NCI-H187 (cell line): ENCODE results near the gene ABHD16B.
A peak's percentile ranks its signal among the peaks of the same experiment; 100 is the strongest.

Source experiments
- DNase-seq, 2 experiments: peaks; one replicate each; lab custom pipeline; 2025; lab: John Stamatoyannopoulos, UW

ABHD16B gene

DNA sequence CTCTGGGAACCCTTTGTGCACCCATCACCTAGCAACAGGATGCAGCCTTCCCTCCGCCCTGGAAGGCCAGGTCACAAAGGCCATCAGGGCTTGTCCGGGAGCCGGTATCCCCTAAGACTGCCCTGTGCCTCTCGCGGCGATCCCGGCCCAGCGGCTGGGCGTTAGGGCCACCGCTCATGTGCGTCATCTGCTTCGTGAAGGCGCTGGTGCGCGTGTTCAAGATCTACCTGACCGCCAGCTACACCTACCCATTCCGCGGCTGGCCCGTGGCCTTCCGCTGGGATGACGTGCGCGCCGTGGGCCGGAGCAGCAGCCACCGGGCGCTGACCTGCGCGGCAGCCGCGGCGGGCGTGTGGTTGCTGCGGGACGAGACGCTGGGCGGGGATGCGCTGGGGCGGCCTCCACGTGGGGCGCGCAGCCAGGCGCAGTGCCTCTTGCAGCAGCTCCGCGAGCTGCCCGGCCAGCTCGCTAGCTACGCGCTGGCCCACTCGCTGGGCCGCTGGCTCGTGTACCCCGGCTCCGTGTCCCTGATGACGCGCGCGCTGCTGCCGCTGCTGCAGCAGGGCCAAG, at the start of gene ABHD16B:
Gene ABHD16B, plus strand, starts transcription at position 134 of the 570 bp plus-strand sequence. Its CDS starts 43 bp downstream, at position 177.
- no peak for DNase-seq

DNA sequence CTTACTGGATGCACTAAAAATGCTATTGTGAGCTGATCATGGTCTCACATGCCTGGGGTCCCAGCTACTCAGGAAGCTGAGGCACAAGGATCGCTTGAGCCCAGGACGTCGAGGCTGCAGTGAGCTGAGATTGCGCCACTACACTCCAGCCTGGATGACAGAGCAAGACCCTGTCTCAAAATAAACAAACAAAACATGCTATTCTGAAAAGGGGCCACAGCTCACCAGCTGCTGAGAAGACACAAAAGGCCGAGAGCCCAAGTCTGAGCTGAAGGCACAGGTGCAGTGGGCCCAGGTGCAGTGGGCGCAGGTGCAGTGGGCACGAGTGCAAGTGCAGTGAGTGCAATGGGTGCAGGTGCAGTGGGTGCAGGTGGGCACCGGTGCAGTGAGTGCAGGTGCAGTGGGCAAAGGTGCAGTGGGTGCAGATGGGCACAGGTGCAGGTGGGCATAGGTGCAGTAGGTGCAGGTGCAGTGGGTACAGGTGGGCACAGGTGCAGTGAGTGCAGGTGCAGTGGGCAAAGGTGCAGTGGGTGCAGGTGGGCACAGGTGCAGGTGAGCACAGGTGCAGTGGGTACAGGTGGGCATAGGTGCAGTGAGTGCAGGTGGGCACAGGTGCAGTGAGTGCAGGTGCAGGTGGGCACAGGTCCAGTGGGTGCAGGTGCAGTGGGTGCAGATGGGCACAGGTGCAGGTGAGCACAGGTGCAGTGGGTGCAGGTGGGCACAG, 46.2 kb upstream of the ABHD16B start:
- DNase-seq, result no peak

DNA sequence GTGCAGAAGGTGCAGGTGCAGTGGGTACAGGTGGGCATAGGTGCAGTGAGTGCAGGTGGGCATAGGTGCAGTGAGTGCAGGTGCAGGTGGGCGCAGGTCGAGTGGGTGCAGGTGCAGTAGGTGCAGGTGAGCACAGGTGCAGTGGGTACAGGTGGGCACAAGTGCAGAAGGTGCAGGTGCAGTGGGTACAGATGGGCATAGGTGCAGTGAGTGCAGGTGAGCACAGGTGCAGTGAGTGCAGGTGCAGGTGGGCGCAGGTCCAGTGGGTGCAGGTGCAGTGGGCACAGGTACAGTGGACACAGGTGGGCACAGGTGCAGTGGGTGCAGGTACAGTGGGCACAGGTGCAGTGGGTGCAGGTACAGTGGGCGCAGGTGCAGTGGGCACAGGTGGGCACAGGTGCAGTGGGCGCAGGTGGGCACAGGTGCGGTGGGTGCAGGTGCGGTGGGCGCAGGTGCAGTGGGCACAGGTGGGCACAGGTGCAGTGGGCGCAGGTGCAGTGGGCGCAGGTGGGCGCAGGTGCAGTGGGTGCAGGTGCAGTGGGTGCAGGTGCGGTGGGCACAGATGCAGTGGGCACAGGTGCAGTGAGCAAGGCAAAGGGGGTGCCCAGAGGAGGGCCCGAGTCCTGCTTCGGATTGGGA, 45.6 kb upstream of the ABHD16B start:
- DNase-seq, result no peak

DNA sequence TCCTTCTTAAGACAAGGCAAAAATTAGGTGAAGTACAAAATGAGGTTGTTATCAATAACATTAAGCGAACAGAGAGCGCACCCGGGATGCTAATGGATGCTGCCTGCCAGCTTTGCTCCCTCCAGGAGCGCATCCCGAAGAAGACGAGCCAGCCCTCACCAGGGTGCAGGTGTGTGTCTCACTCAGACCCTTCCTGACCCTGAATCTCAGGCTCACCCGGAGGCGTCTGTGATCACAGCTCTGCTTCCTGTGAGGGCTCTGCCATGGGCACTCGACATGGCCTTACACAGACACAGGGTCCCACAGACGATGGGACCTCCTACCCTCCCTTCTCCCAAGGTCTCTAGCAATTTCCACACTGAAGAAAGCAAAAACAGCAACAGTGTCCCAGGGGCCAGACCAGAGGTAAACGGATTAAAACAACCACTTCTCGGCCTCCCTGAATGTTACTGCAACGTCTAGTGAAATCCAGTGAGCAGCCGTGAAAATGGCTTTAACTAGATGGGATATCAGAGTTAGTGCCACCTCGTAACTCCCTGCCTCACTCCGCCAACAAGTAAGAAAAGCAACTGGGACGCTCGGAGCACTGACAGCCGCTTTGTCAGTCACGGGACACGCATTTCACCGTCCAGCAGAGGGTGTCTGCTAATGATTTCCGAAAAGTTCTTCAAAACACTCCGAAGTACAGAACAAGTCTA, 41.9 kb upstream of the ABHD16B start:
- no peak for DNase-seq

DNA sequence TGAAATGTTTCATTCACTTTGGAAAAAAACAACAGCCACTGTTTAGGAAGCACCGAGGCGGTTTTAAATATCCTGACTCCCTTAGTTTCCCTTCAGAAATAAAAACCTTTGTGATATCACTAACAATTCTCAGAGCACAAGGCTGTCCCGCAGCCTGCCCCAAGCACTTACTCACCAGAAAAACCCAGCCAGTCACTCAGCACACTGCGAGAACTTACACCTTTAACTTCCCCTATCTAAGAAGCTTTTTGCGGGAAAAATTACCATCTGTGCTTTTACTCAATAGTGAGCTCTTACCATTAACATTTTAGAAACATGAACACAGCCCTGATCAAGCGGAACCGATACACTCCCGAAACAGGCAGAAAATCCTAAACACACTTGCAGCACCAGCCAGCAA, 39.5 kb upstream of the ABHD16B start:
- DNase-seq, result no peak

DNA sequence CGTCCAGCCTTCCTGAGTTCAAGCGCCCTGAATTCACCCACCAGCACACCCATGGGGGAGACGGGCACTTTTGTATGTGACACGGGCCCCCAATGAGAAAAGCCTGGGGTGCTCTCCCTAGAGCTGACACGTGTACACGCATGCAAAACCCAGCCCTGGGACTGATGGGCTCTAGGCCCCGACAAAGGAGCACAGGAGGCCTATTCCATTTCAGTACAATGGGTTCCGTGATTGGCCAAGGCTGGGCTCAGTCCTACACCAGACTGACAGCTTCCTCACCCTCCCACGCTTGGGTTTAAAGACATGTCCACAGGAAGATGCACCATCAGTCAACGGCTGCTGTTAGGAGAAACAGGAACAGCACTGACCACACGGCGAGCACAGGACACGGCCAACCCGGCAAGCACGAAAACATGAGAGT, 39.0 kb upstream of the ABHD16B start:
- no peak for DNase-seq

DNA sequence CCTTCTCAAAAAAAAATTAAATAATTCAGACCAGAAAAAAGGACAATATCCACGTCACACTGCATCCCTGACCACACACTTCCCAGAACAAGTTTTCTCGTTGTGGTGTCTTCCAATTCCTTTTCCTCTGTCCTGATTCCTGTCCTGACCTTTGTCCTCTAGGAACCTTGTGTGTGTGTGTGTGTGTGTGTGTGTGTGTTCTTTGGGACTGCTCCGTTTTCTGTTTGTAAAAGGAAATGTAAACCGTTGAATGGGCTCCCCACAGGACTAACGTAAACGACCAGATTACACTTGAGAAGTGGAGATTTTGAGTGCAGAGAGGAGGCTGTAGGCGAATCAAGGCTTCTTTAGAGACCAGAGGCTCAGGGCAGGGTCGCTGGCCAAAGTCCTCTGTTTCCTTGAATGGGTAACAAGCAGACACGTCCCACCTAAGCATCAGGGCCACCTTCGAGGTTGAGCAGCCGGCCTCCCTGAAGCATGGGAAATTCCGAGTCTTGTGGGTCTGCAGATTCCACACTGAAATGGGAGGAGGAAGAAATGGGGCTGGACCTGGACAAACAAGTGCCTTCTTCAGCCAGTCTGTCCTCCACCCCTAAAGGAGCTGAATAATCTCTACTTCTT, 37.5 kb upstream of the ABHD16B start:
- DNase-seq, result no peak

DNA sequence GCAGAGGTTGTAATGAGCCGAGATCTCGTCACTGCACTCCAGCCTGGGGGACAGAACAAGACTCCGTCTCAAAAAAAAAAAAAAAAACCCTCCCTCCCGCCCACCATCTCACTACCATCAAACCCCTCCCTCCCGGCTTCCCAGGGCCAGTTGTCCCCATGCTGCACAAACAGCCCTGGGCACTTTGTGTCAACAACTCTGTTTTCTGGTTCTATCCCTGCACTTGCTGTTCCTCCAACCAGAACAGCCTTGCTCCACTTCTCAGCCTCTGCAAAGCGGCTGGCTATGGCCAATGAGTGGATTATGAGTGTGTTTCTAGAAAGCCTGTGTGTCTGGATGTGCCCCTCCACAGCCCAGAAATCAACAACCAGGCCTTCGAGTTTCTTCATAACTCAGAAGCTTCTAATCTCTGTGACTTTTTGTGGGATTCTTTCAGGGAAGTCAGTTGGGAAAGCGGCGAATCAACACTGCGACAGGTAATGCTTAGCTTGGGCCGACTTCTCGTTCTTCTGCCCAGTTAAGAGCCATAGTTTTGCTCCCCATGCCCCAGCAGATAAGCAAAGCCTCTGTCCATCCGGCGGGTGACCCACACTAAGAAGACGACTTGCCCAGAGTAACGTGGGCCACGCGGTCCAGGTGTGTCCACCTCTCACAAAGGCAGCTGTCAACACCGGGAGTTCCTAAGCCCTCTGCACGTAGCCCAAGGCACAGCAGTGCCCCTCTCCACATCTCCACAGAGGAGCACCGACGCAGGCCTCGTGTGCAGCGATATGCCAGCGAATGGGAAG, 35.8 kb upstream of the ABHD16B start:
- no peak for DNase-seq

DNA sequence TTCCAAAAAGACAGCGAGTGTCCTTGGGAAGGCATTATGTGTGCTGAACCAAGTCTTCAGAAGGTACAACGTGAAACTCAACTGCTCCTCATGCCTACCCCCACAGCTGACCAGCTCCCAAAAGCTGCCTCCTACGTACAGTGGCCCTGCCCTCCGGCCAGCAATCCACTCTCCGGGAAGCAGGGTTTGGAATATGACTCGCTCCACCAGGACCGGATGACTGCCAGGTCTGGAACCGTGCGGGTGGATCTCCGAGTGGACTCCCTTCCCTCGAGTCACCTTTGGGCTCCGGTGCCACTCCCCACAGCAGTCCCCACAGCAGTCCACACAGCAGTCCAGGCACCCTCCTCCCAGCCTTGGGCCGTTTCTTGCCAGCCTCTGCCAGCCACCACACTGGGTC, 34.5 kb upstream of the ABHD16B start:
- DNase-seq, result no peak

DNA sequence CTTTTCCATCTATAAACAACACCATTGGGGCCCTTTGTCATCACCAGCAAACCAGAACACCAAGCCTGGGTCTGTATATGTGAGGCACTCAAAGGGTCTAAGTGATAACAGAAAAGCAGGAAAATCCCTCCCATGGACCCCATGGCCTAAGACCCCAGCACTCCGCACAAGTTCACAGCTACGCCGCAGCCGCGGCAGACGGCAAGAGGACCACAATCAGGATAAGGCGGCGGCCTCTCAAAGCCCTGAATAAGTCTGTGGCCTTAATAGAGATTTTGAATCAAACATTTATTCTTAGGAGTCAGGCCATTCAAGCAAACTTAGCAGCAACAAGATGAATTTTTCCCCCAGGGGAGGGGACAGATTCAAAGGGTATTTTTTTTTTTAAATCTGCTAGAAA, 33.2 kb upstream of the ABHD16B start:
- no peak for DNase-seq

DNA sequence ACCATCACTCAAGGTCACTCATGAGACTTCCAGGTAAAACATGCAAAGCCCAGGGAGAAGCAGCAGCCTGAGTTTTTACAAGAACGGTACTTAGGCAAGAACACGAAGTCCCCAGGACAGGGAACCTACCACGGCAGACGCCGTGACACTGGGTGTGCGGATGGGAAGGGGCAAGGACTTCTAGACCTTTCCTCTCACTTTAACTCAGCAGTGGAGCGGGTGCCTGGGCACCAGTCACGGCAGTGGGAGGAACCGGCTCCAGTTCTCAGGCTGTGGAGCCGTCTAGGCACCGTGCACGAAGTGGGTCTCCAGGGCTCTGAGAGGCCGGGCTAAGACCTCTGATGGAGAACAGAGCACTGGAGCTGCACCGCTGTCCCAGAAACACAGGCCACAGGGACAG, 32.8 kb upstream of the ABHD16B start:
- DNase-seq, result no peak

DNA sequence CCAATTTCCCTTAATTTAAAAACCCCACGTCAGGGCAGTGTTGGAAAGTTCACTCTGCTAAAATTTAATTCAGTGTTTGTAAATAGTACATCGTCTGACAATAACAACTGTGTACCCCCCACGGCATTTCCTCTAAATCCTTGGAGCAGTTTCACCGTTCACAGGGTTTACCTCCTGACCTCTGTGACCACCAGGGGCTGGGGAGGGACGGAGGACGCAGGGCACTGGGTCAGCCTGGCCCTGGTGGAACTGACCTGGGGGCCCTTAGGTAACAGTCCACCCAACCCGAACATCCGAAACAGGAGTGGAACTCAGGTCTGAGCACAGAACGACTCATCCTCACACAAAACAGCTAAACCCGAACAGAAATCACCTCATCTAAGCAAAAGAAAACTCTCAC, 32.3 kb upstream of the ABHD16B start:
- no peak for DNase-seq

DNA sequence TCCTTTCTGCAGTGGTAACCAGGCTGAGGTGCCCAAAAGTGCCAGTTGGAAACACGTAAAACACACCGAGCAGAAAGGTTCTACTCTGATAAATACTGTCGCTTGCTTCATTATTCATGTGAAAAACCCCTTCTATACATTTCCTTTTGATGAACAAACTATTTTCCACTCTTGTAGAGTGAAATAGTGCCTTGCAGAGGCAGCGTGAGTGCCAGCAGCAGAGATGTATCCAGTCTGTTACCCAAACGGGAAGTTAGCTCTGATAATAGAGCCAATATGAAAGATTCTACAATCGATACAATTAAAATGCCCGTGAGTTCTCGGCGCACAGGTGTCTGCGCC, 31.7 kb upstream of the ABHD16B start:
- DNase-seq, result no peak

DNA sequence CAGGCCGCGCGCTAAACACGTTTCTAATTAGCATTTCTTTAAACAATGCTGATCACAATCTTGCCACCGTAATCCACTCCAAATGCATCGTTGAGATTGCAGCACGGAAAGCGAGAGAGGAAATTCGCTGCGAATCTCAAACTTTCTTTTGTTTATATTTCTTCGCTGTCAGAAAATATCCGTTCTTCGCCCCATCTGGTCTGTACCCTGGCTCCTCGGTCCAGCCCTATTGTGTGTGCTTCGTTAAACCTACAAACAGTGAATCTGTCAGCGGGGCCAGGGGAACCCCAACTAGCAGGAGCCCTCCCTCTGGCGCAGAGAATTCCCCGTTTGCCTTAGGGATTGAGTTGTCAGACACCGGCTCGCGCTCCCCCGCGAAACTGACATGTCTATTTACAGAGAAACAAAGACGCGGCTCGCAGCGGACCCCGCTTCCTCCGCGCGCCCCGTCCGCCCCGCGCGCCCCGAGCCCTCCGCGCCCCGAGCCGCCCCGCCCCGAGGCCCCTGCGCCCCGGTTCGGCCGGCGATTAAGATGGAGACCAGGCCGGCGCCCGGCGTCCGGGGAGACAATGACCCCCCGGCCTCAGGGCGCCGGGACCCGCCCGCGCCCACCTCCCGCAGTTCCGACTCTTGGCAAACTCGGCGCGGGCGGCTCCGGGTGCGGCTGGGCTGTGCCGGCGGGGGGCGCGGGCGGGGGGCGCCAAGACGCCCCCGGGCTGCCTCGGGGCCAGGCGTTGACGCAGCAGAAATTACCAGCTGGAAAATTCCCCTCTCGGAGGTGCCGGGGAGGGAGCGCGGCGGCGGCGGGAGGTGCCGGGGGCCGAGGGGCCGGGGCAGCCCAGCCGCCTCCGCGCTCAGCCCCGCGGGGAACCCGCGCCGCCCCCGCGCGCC, 31.1 kb upstream of the ABHD16B start:
- no peak for DNase-seq

DNA sequence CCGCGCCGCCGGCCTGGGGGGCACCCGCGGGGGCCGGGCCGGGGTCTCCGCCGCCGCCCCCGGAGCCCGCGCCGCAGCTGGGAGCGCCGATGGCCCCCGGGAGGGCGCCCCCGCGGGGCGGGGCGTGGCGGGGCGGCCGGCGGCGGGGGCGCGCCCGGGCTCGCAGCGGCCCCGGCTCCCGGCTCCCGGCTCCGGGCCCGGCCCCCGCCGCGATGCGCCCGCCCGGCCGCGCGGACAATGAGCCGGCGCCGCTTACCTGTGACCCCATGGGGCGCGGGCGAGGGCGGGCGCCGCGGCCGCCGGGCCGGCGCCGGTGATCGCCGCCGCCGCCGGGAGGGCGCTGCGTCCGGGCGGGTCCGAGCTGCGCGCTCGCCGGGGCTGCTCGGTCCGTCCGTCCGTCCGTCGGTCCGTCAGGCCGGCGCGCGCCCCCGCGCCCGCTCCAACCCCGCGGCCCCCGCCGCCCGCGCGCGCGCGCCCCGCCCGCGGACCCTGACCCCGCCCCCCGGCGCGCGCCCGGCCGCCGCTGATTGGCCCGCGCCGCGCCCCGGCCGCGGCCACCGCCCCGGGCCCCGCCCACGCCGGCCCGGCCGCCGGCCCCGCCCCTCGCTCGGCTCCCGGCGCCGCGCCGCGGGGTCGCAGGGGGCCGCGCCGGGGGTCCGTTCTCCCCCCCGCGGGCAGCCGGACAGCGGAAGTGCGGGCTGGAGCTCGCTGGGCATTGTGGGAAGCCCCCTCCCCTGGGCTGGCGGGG, 30.3 kb upstream of the ABHD16B start, which contains the start of gene ZBTB46:
Gene ZBTB46, minus strand, starts transcription at position 424 of the 748 bp plus-strand sequence. CDS start 40,507 bp downstream, outside the sequence.
- DNase-seq, result peak; percentile 18 to 54

DNA sequence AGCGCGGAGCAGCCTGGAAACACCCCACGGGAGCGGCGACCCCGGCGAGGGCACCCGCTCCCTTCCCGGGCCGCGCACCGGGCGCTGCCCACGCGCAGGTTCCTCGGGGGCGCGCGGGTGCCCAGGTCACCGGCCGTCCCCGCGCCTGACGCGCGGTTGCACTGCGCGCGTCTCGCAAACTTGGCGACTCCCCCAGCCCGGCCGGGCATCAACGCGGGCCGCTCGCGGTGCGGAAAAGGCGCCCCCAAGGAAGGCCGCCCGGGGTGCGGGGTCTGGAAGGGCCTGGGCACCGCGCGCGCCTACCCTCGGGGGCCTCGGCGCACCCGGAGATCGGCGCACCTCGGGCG, 29.7 kb upstream of the ABHD16B start:
- no peak for DNase-seq

DNA sequence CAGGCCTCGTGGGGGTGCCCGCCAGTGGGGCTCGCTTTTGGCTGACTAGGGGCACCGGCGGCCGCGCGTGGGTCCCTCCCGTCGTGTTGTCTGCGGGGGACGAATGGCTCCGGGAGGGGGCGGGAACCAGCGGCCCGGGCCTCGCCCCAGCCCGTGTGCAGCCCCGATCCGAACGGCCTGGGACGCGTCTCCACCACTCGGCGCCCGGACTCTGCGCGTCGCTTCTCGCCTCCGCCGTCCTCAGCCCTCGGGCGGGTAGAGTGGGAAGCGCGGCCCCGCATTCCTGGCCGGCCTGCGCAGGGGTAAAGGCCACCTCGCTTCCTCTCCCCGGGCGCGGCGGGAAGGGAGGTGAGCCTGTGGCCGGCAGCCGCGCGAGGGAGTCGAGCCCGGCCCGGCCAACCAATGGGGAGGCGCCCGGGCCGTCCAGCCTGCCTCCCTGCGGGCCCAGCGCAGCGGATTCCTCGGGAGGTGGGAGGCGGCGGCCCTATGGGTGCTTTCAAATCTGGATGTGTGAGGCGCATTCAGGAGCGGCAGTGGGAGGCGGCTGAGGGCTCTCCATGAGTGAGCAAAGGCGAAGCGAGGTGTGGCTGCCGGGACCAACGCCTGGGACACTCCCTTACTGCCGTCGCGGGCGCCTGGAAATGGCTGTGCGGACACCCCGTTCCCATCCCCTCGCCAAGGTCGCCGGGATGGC, 29.2 kb upstream of the ABHD16B start:
- no peak for DNase-seq

DNA sequence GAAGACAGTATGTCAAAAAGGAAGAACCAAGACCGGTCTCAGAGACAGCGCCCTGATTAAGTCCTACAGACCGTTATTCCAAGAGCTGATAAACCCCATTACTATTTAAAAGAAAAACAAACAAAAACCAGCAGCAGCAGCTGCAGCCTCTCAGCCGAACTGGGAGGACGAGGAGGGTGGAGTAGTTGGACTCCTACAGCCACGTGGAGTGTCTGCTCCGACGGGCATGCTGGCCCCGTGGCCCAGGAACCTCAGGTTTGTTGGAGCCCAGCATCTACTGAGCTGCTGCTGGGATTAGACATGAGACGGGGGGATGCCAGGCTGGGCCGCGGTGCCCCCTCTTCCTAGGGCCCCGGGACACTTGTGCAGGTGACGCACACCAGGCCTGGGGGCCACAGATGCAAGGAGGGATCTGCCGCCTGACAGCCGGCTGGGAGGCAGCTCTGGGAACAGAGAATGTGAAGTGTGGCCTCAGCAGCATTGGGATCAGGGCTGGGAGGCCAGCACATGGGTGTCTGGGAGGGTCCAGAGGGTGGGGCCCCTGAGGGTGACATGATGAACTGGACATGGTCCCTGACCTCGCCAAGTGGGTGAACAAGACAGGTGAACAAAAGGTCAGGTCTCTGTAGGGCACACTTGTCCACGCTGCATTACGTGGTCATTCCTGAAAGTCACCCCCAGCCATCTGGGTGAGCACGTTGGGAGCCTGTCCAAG, 27.4 kb upstream of the ABHD16B start:
- DNase-seq, result no peak

DNA sequence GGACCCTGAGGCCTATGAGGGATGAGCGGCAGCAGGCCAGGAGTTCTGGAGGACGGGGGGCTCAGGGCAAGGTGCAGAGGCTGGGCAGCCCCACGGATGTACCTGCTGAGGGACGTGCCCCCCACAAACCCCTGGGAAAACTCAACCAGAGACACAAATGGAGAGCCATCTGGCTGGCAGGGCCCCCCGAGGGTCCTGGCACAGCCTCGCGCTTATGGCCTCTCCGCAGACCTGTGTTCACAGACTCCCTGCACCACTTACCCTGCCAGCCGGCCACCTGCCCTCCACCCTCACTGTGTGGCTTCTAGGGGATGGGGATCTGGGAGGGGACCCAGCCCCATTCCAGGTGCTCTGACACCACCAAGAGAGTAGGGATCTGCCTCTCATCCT, 26.8 kb upstream of the ABHD16B start:
- no peak for DNase-seq
